ENCODE results near the gene C6orf15. TPM values are rescaled to one million over a fixed set of nuclear protein-coding genes. Genes with fewer than 3 reads are reported as not detected.

C6orf15 gene
- total and polyA plus RNA-seq, 7 donors, result not detected

DNA sequence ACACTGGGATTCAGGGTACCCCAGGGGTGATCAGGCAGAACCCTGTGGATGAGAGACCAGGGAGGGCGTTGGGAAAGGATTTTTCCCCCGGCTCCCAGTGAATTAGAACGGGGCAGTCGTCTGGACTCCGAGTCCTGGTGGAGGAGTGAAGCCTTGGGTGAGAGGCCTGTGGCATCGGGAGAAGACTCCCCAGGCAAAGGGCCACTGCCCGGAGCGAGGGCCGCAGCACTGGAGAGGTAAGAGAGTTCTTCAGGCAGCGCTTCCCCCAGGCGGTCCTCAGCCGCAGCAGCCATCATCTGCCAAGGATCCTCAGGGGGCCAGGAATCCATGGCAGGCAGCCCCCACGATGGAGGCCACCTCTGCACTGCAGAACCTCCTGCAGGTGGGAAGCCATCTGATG is 663 bp downstream of the C6orf15 start:
- intact Hi-C loops (cut with DNase I), result no loop called here

DNA sequence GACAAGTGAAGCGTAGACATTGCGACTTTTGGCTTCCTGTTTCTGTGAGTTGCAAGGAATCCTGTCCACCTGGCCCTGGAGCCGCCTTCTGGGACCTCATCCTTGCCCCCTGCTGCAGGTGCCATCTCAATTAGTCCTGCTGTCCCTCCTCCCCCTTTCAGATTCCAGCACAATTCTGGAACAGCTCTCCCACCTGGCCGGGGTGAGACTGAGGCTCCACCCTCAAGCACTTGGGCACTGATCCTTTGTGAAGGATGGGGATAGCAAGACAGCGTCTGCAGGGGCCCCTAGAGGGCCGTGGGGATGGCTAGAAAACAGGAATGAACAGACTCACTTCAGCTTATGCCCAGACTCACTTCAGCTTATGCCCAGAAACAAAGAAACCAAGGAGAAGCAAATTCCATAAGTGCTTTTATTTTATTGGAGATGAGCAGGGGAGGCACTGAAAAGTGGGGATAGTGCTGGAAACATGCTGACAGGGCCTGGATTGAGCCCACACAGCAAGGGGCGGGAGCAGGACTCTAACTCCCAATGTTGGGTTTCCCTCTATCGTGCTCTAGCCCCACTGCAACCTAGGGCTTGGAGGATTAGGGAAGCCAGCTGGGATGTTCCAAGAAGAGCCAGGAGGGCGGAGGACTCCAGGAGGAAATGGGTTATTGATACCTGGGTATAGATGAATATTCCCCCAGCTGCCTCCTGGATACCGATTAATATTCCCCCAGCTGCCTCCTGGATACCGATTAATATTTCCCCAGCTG is 1.4 kb downstream of the C6orf15 start:
- TF ChIP-seq POLR2AphosphoS5 (IDR thresholded peaks at IDR 0.05) (no peak), POLR2A (IDR thresholded peaks at IDR 0.05) (no peak), EP300 (IDR thresholded peaks at IDR 0.05) (no peak)
- TF ChIP-seq, protein P1, sequence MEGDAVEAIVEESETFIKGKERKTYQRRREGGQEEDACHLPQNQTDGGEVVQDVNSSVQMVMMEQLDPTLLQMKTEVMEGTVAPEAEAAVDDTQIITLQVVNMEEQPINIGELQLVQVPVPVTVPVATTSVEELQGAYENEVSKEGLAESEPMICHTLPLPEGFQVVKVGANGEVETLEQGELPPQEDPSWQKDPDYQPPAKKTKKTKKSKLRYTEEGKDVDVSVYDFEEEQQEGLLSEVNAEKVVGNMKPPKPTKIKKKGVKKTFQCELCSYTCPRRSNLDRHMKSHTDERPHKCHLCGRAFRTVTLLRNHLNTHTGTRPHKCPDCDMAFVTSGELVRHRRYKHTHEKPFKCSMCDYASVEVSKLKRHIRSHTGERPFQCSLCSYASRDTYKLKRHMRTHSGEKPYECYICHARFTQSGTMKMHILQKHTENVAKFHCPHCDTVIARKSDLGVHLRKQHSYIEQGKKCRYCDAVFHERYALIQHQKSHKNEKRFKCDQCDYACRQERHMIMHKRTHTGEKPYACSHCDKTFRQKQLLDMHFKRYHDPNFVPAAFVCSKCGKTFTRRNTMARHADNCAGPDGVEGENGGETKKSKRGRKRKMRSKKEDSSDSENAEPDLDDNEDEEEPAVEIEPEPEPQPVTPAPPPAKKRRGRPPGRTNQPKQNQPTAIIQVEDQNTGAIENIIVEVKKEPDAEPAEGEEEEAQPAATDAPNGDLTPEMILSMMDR (IDR thresholded peaks at IDR 0.05), result no peak
- WGBS, 2 donors, result 76 to 80% methylated on average over 11 of the region's 11 CpGs
- intact Hi-C loops (cut with DNase I), result no loop called here
- Histone ChIP-seq H3K27me3 (no peaks in the 10 kb centered on the region), H3K27ac (no peak overlapping the region), H3K4me3 (no peak overlapping the region), H3K9me3 (no peaks in the 10 kb centered on the region), H3K36me3 (no peaks in the 10 kb centered on the region), H3K4me1 (peaks cover 0 to 24% (median 22%) of the 10 kb centered on the region in 4 donors)
- no peak for DNase-seq

More for the DNA sequence above, 663 bp downstream of the C6orf15 start:
- H3K4me3 ChIP-seq, result no peak overlapping the region
- H3K27ac ChIP-seq, result no peak overlapping the region
- no peaks in the 10 kb centered on the region for H3K9me3 ChIP-seq
- WGBS, 2 donors, result 92% methylated on average over 13 of the region's 13 CpGs
- no peaks in the 10 kb centered on the region for H3K27me3 ChIP-seq
- no peaks in the 10 kb centered on the region for H3K36me3 ChIP-seq
- no peak for TF ChIP-seq POLR2AphosphoS5 (IDR thresholded peaks at IDR 0.05)
- no peak for TF ChIP-seq POLR2A (IDR thresholded peaks at IDR 0.05)
- TF ChIP-seq, protein P1 (IDR thresholded peaks at IDR 0.05), result no peak
- TF ChIP-seq EP300 (IDR thresholded peaks at IDR 0.05), result no peak
- H3K4me1 ChIP-seq, result peaks cover 0 to 31% (median 28%) of the 10 kb centered on the region in 4 donors
- no peak for DNase-seq

DNA sequence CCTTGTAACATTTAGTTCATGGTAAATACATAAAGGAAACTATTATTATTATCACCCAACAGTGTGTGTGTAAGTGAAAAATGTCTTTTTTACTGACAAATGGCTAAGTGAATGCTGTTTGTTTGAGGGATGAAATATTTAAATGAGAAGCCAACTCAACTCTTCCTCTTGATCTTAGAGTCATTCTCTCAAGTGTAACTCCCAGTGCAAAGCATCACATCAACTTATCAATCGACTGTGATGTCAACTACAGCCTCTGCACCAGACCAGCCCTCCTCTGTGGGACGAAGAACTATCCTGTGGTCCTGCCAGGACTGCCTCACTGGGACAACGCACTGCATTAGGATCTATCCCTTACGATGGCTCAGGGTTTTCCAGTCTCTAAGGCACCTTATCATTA is 5.3 kb downstream of the C6orf15 start:
- intact Hi-C loops (cut with DNase I), result no loop called here
- DNase-seq, result no peak
- no peak overlapping the region for H3K27ac ChIP-seq

DNA sequence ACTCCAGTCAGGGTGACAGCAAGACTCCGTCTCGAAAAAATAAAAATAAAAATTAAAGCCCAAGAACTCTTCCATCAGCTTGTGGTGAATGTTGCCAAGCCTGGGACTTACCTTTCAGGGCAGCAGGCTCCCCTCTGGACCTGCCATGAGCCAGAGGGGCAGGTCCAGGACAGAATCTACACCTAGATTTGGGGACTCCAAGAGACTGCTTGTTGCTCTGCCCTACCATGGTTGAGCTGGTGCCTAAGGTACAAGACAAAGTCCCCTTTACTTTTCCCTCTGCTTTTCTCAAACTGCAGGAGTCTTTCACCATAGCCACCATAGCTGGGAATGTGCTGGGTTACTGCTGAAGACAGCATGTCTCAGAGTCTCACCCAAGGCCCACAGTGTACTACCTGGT is 9.2 kb downstream of the C6orf15 start:
- WGBS, 2 donors, result 96 to 97% methylated on average over 2 of the region's 2 CpGs
- H3K27me3 ChIP-seq, result no peaks in the 10 kb centered on the region

More for the DNA sequence above, 5.3 kb downstream of the C6orf15 start:
- Histone ChIP-seq H3K36me3 (no peaks in the 10 kb centered on the region), H3K27me3 (no peaks in the 10 kb centered on the region), H3K9me3 (no peaks in the 10 kb centered on the region), H3K4me1 (no peaks in the 10 kb centered on the region), H3K4me3 (no peak overlapping the region)
- TF ChIP-seq EP300 (IDR thresholded peaks at IDR 0.05) (no peak), POLR2A (IDR thresholded peaks at IDR 0.05) (no peak), POLR2AphosphoS5 (IDR thresholded peaks at IDR 0.05) (no peak)
- TF ChIP-seq, protein P1 (IDR thresholded peaks at IDR 0.05), result no peak
- WGBS, 2 donors, result 72 to 80% methylated on average over 4 of the region's 4 CpGs

More for the DNA sequence above, 9.2 kb downstream of the C6orf15 start:
- DNase-seq, result no peak
- Histone ChIP-seq H3K27ac (no peak overlapping the region), H3K4me3 (no peak overlapping the region), H3K9me3 (no peaks in the 10 kb centered on the region), H3K36me3 (no peaks in the 10 kb centered on the region), H3K4me1 (no peaks in the 10 kb centered on the region)
- TF ChIP-seq POLR2A (IDR thresholded peaks at IDR 0.05), result no peak
- TF ChIP-seq POLR2AphosphoS5 (IDR thresholded peaks at IDR 0.05), result no peak
- TF ChIP-seq, protein P1 (IDR thresholded peaks at IDR 0.05), result no peak
- intact Hi-C loops (cut with DNase I), result no loop called here

All from sigmoid colon (tissue), 7 donors.